HCT116 (cell line): ENCODE data around the gene GPRC5D. TPM values are rescaled to one million over a fixed set of nuclear protein-coding genes. Genes with fewer than 3 reads are reported as not detected.

Experiments
- ATAC-seq: fragments of 200-7000 bp; cut with Tn5 transposase; 2 replicates; pipeline ENCODE4 v1.9.1; 2020; ENCODE audit warnings: mild to moderate bottlenecking, moderate library complexity
- BruUV-seq: library from RNA; stranded (reverse); fragments of 400-500 nt; replicated peaks from 2 replicates; lab custom pipeline; 2021; lab: Mats Ljungman, UMichigan
- CTCF ChIA-PET: fragments of 300-600 bp; sonication (Branson Sonifier 250); formaldehyde crosslinking; loops from one replicate; lab custom pipeline; 2021; ENCODE audit warnings: antibody characterized with exemption; lab: Charles Lee
- POLR2A ChIA-PET: fragments of 300-600, 350-600 bp; sonication (Branson Sonifier 250); formaldehyde crosslinking; loops from one replicate; lab custom pipeline; 2021; ENCODE audit warnings: antibody characterized with exemption; lab: Charles Lee
- RAD21 ChIA-PET, 2 experiments: fragments of 300-600 bp; sonication (Branson Sonifier 250); formaldehyde crosslinking; loops; one replicate each; lab custom pipeline; 2023; ENCODE audit warnings: low total read pairs in 2 of 2; ENCODE audit not compliant: uncharacterized antibody in 2 of 2, unreplicated experiment in 2 of 2, low non-redundant PET in 1 of 2; lab: Charles Lee
- DNase-seq: peaks from one replicate; pipeline ENCODE4 v3.0.0-alpha.2; 2010; ENCODE audit warnings: low read depth, low spot score
- H2AFZ ChIP-seq: fragments of 200-600 bp; shearing (Covaris generic), sonication (generic); 2 replicates; pipeline ENCODE4 v1.6.1; 2017; ENCODE audit warnings: low read depth, mixed run types, mixed read lengths, antibody characterized with exemption, low read length; ENCODE audit not compliant: poor library complexity, severe bottlenecking
- H3K27ac ChIP-seq: 2 replicates; pipeline ENCODE4 v1.5.1; 2012; ENCODE audit warnings: low read depth, low read length
- H3K27me3 ChIP-seq: fragments of 200-600 bp; sonication (generic); 2 replicates; pipeline ENCODE4 v1.6.1; 2016; ENCODE audit warnings: mixed run types, low read length, mixed read lengths; ENCODE audit not compliant: insufficient read depth
- H3K36me3 ChIP-seq, 2 experiments: fragments of 200-500 bp in 1 of 2; fragments of 200-600 bp in 1 of 2; sonication (Bioruptor generic) in 1 of 2; sonication (generic) in 1 of 2; 2 replicates each; pipeline versions ENCODE4 v1.5.1 to v1.6.1; 2014 to 2016; ENCODE audit warnings: low read length in 2 of 2, inconsistent platforms in 1 of 2, mixed read lengths in 1 of 2, mixed run types in 1 of 2; ENCODE audit not compliant: insufficient read depth in 2 of 2, control insufficient read depth in 1 of 2
- H3K4me1 ChIP-seq, 2 experiments: fragments of 200-600 bp in 1 of 2; sonication (generic) in 1 of 2; 2 replicates each; pipeline versions ENCODE4 v1.5.1 to v1.6.1; 2012 to 2017; ENCODE audit warnings: low read length in 2 of 2, inconsistent platforms in 1 of 2, mild to moderate bottlenecking in 1 of 2, mixed read lengths in 1 of 2, mixed run types in 1 of 2, moderate library complexity in 1 of 2; ENCODE audit not compliant: insufficient read depth in 2 of 2, control insufficient read depth in 1 of 2
- H3K4me2 ChIP-seq: fragments of 200-600 bp; sonication (generic); 2 replicates; pipeline ENCODE4 v1.6.1; 2017; ENCODE audit warnings: mixed run types, low read length, mixed read lengths
- H3K4me3 ChIP-seq, 2 experiments: fragments of 200-600 bp in 1 of 2; sonication (generic) in 1 of 2; replicated peaks in 1 of 2; 2 replicates each; pipeline ENCODE4 v1.5.1; 2011 to 2016; ENCODE audit warnings: low read length in 2 of 2, control low read depth in 1 of 2, low read depth in 1 of 2, mild to moderate bottlenecking in 1 of 2, mixed read lengths in 1 of 2, mixed run types in 1 of 2
- H3K79me2 ChIP-seq: fragments of 200-600 bp; sonication (generic); 2 replicates; pipeline ENCODE4 v1.6.1; 2017; ENCODE audit warnings: mild to moderate bottlenecking, mixed run types, low read length, moderate library complexity, mixed read lengths; ENCODE audit not compliant: insufficient read depth
- H3K9ac ChIP-seq: fragments of 200-600 bp; sonication (generic); 2 replicates; pipeline ENCODE4 v1.6.1; 2016; ENCODE audit warnings: low read length, mixed read lengths
- H3K9me2 ChIP-seq: fragments of 200-600 bp; sonication (generic), shearing (Covaris generic); 2 replicates; pipeline ENCODE4 v1.6.1; 2017; ENCODE audit warnings: mixed run types, mild to moderate bottlenecking, moderate library complexity; ENCODE audit not compliant: insufficient read depth
- H3K9me3 ChIP-seq, 2 experiments: fragments of 200-500 bp in 1 of 2; fragments of 200-600 bp in 1 of 2; sonication (Bioruptor generic) in 1 of 2; sonication (generic) in 1 of 2; 2 replicates each; pipeline ENCODE4 v1.6.1; 2014 to 2017; ENCODE audit warnings: low read length in 2 of 2, mixed read lengths in 2 of 2, inconsistent platforms in 1 of 2, low read depth in 1 of 2, mild to moderate bottlenecking in 1 of 2, mixed run types in 1 of 2, moderate library complexity in 1 of 2; ENCODE audit not compliant: control insufficient read depth in 1 of 2, insufficient read depth in 1 of 2
- H4K20me1 ChIP-seq: fragments of 200-600 bp; sonication (generic), shearing (Covaris generic); 2 replicates; pipeline ENCODE4 v1.6.1; 2017; ENCODE audit warnings: mixed run types, mild to moderate bottlenecking, moderate library complexity; ENCODE audit not compliant: insufficient read depth
- CTCF ChIP-seq, 3 experiments: fragments of 200-600 bp in 1 of 3; sonication (generic) in 1 of 3; IDR thresholded peaks in 2 of 3; conservative IDR thresholded peaks in 1 of 3; 2 replicates each; pipeline ENCODE4 v1.5.1; 2012 to 2017; ENCODE audit warnings: low read depth in 2 of 3, low read length in 2 of 3, antibody characterized with exemption in 1 of 3, borderline replicate concordance in 1 of 3, control low read depth in 1 of 3, mild to moderate bottlenecking in 1 of 3, mixed read lengths in 1 of 3, mixed run types in 1 of 3, moderate library complexity in 1 of 3; ENCODE audit not compliant: insufficient read depth in 1 of 3
- FOSL1 ChIP-seq: IDR thresholded peaks from 2 replicates; pipeline ENCODE4 v1.6.1; 2012; ENCODE audit warnings: low read depth
- POLR2A ChIP-seq: IDR thresholded peaks from 2 replicates; pipeline ENCODE4 v1.7.0; 2011; ENCODE audit warnings: borderline replicate concordance; ENCODE audit not compliant: insufficient read depth, insufficient read length; ENCODE audit errors: extremely low read depth
- RAD21 ChIP-seq: IDR thresholded peaks from 2 replicates; pipeline ENCODE4 v1.6.1; 2012; ENCODE audit warnings: low read depth, mild to moderate bottlenecking
- REST ChIP-seq: IDR thresholded peaks from 2 replicates; pipeline ENCODE4 v1.6.1; 2012; ENCODE audit warnings: low read depth
- SP1 ChIP-seq: IDR thresholded peaks from 2 replicates; pipeline ENCODE4 v1.6.1; 2012; ENCODE audit warnings: low read depth
- ZBTB33 ChIP-seq: IDR thresholded peaks from 2 replicates; pipeline ENCODE4 v1.6.1; 2011; ENCODE audit warnings: mild to moderate bottlenecking, low read length, moderate library complexity; ENCODE audit not compliant: insufficient replicate concordance; ENCODE audit errors: extremely low read depth
- ZFX ChIP-seq: fragments of 450-650 bp; IDR thresholded peaks from 2 replicates; pipeline ENCODE4 v1.6.1; 2017
- intact Hi-C: fragments of 100-400 bp; cut with micrococcal nuclease; formaldehyde crosslinking; loops from 2 replicates; pipeline ENCODE4 v1.10.0; 2022
- total RNA-seq: library from RNA; stranded (reverse); gene quantifications from one replicate; pipeline ENCODE4 v1.2.1, GENCODE V29; 2021; ENCODE audit not compliant: unreplicated experiment

GPRC5D gene
- total RNA-seq, 1 experiment from 2014 or later, result not detected

- no TSS peak for BruUV-seq
- H4K20me1 ChIP-seq, result no peaks in the 10 kb centered on the region
- POLR2A ChIA-PET, result no interaction called here
- no peak overlapping the region for H2AFZ ChIP-seq
- DNase-seq (peak; percentile 33), ATAC-seq (peak; percentile 81)
- RAD21 ChIA-PET, result interaction anchor here (0.6 to 1.4 kb wide), 2 partner anchors 55 to 228 kb away, joined by 3 read pairs; no protein-coding TSS in a partner anchor
- H3K4me1 ChIP-seq, result no peaks in the 10 kb centered on the region
- H3K36me3 ChIP-seq, result peaks cover 15 to 16% of the 10 kb centered on the region in 2 experiments; a peak in 3 of 4 replicates
- H3K9me2 ChIP-seq, result no peaks in the 10 kb centered on the region
- CTCF ChIA-PET, result interaction anchor here (0.8 to 1.6 kb wide), 11 partner anchors 7 to 228 kb away, joined by 3 to 5 read pairs (median 4); partner anchors contain the start of gene DDX47
- TF ChIP-seq ZBTB33 (no peak), FOSL1 (no peak), REST (no peak), RAD21 (peak; percentile 85), ZFX (no peak), CTCF (IDR thresholded peaks at IDR 0.05 in 2 of 3, conservative IDR thresholded peaks at IDR 0.05 in 1 of 3; ENCODE audit: borderline replicate concordance in 1 of 3, insufficient read depth in 1 of 3, low read depth in 2 of 3, low read length in 2 of 3) (peak; percentile 59 to 79 (median 69); a peak in 5 of 6 replicates), POLR2A (no peak), SP1 (no peak)
- no peaks in the 10 kb centered on the region for H3K9me3 ChIP-seq
- no peaks in the 10 kb centered on the region for H3K27me3 ChIP-seq
- no peaks in the 10 kb centered on the region for H3K79me2 ChIP-seq
- no peak overlapping the region for H3K4me2 ChIP-seq
- no peak overlapping the region for H3K4me3 ChIP-seq
- intact Hi-C loops, result loop anchor here (1.0 to 10.0 kb wide), 4 partner anchors 67 to 194 kb away; partner anchors contain the start of gene DDX47
- no peak overlapping the region for H3K9ac ChIP-seq
- no peak overlapping the region for H3K27ac ChIP-seq
These were observed 31.6 kb upstream of the GPRC5D start for GRCh38 chr12:12983420-12984035.
